ENCODE results near the gene ARHGEF2.

- no peak for TF ChIP-seq GATA3 (IDR thresholded peaks at IDR 0.05; ENCODE audit: low read depth, low read length)
- TF ChIP-seq GATA2 (IDR thresholded peaks at IDR 0.05; ENCODE audit: low read depth, low read length) = no peak
Measured at GRCh38 chr1:155975375-155976061, 2.8 kb downstream of the ARHGEF2 start.

Data from SH-SY5Y (cell line).